Dermis lymphatic vessel endothelial cell (primary cell): Measurements from ENCODE around the gene TLR9. TPM values are rescaled to one million over a fixed set of nuclear protein-coding genes. Genes with fewer than 3 reads are reported as not detected.

Source experiments
- total RNA-seq: library from RNA; depleted of rRNA; stranded (reverse); fragments of >200 nt; gene quantifications from 2 replicates; pipeline ENCODE4 v1.2.1, GENCODE V29; 2014

The TLR9 gene
- total RNA-seq: not detected in 2 replicates

DNA sequence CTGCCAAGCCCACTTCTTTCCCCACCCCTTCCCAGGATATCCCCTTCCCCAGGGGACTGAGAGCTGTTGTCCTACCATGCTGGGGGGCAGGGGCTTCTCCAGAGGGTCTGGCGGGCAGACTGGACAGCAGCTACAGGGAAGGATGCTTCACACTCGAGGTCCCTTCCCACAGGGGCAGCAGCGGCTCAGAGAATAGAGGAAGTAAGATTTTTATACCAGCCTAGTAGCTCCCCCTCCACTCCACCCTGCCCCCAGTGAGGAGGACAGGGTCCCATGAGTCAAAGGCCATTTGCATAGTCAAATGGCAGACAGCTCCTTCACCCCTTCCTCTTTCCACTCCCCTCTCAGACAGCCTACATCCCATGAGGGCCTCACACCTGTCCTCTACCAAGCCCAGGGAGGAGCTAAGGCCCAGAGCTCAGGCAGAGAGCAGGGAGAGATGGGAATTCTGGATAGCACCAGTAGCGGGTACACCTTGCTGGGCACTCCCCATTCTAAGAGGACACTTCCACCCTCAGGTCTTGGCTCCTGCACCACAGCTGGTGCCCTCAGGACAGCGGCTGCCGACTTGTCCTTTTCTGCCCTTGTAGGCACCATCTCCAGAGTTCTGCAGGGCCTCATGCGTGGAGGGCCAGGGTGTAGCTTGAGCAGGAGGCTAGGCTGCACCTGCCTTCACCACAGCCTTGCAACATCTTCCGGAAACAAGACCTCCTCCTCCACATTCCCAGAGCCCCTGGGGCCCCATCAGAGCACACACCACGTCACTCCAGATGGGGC, at the start of gene TLR9:
TSS of gene TLR9 (minus strand) at position 194 of the 777 bp plus-strand sequence. CDS start at position 78, 116 bp downstream.

GRCh38 chr3:52245322-52246263, 20.1 kb upstream of the TLR9 start, which contains the start of gene PPM1M:
Gene PPM1M, plus strand, starts transcription at chr3:52245759. Its CDS starts 66 bp downstream, at chr3:52245825.

DNA sequence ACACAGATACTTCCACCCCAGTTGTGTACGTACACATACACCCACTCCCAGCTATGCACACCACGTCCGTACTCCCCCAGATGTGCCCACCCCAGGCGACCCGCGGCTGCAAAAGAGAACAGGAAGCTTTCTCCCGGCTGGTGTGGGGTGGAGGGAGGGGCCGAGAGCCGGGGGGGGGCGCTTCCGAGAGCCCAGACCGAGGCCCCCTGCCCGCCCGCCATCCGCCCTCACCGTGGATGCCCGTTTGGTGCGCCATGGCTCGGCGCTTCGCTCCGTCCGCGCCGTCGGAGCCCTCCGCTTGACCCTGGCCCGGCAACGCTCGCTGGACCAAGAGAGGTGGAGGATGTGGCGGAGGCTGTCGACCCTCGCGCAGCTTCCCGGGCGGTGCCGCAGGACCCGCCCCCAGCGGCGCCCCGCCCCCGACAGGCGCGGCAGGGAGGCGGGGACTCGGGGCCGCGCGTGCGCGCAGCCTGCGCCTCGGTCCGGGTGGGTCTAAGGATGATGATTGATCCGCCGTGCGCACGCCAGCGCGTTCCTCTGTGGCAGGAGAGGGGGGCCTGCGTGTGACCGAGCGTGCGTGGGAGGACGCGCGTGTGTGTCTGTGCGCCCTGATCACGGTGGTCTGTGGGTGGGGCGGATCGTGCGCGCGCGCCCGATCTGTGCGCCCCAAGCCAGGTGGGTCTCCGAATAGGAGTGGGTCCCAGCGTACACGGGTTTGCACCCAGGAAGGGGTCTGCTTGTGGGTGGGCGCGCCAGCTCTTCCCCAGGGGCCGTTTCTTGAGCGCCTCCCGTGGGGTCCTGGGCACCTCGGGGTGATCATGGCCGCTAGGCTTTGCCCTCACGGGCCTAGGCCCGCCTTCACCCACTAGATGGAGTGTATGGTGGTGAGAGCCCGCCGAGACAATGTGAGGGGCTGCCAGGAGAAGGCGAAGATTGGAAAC, 13.6 kb upstream of the TLR9 start, which contains the start of gene TWF2:
TSS of gene TWF2 (minus strand) at position 398 of the 941 bp plus-strand sequence. CDS start at position 256, 142 bp downstream.

GRCh38 chr3:52197842-52198625, 27.4 kb downstream of the TLR9 start, which contains the start of gene ALAS1:
Gene ALAS1, plus strand, starts transcription at chr3:52198160. Its CDS starts 1,082 bp downstream, at chr3:52199242.

Other genes with a start within 250 kb of the TLR9 start
- 16.1 and 18.4 TPM in 2 replicates for gene ACY1, start 242.1 kb downstream of the TLR9 start, total RNA-seq
- gene RPL29, start 229.8 kb downstream of the TLR9 start, total RNA-seq: 1,174 and 1,234 TPM in 2 replicates
- gene DUSP7, start 169.1 kb downstream of the TLR9 start, total RNA-seq: 8.1 and 8.3 TPM in 2 replicates
- gene POC1A, start 71.2 kb downstream of the TLR9 start, total RNA-seq: 3.4 and 3.8 TPM in 2 replicates
- 37.6 and 37.9 TPM in 2 replicates for gene ALAS1, start 27.5 kb downstream of the TLR9 start, total RNA-seq
- gene TWF2, start 13.5 kb upstream of the TLR9 start, total RNA-seq: 93.5 and 125 TPM in 2 replicates
- 13.0 and 16.6 TPM in 2 replicates for gene PPM1M, start 20.1 kb upstream of the TLR9 start, total RNA-seq
- 77.4 and 96.0 TPM in 2 replicates for gene WDR82, start 53.0 kb upstream of the TLR9 start, total RNA-seq
- gene GLYCTK, start 62.2 kb upstream of the TLR9 start, total RNA-seq: 24.4 and 29.6 TPM in 2 replicates
- 2.1 and 2.2 TPM in 2 replicates for gene DNAH1, start 90.7 kb upstream of the TLR9 start, total RNA-seq
- 68.8 and 69.4 TPM in 2 replicates for gene BAP1, start 184.4 kb upstream of the TLR9 start, total RNA-seq
- 4.7 and 5.0 TPM in 2 replicates for gene PHF7, start 185.0 kb upstream of the TLR9 start, total RNA-seq
- 34.9 and 59.4 TPM in 2 replicates for gene SEMA3G, start 219.5 kb upstream of the TLR9 start, total RNA-seq
- not detected in 2 replicates for gene TNNC1, start 228.4 kb upstream of the TLR9 start, total RNA-seq
- gene NISCH, start 230.0 kb upstream of the TLR9 start, total RNA-seq: 31.1 and 44.2 TPM in 2 replicates